Fibroblast of upper back skin (primary cell): ENCODE results near the gene PSD2.

Source experiments
- DNase-seq: peaks from one replicate; pipeline ENCODE4 v3.0.0-alpha.2; 2013

Gene PSD2

DNA sequence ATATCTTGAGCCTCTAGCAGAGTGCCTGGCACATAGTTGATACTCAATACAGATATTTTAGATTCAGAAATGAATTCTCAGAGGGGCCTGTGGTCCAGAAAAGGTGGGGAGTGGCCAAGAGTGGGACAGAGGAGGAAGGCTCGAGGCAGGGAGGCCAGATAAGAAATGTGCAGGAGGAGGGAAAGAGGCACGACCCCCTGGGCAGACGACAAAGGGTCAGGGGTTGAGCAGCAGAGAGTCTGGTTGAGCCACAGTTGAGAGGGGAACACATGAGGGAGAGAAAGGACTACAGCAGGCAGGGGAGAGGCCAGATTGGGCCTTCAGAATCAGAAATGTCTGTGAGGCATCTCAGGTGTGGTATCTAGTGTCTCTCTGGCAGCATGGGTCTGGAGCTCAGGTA, 89.1 kb downstream of the PSD2 start:
- no peak for DNase-seq

DNA sequence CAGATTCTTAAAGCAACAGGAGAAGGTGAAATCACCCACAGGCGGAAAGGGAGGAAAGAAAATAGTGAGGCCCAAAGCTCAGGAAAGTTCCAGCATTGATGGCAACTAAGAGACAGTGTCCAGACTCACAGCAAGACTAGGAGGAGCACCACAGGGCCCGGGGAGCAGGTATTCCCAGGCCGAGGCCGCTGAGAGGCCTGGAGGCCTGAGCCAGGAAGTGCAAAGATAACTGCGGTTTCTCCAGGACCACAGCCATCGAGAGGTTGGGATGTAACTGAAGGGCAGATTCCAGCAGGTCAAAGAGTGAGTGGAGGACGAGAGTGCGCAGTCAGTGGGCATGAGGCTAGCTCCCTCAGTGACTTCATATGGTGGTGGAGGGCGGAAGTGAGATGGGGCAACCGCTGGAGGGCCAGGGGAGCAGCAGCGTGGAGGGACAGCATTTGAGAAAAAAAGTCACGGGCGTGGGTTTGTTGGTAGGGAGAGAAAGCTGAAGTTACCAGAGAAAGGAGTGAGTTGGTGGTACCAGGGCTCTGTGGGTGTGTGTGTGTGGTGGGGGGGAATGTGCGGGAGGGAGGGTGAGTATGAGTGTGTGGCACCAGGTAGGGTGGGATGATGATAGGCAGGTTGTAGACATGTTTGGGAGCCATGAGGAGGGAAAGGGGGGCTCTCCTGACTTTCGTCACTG, 89.7 kb downstream of the PSD2 start:
- DNase-seq, result no peak

DNA sequence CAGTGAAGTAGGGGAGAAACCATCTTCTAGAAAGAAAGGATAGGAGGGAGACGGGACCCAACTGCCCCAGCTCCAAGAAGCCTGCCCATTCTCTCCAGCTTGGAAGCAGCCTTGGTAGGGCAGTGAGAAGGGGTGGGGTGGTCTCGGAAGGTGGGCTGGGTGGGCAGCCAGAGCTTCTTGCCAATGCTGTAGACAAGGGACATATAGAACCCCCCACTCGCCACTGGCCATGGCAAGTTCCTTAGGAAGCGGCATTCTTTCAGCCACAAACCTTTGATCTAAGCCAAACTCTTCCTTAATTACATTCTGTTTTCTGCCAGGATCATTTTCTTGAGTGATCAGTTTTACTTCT, 90.2 kb downstream of the PSD2 start:
- DNase-seq, result no peak

DNA sequence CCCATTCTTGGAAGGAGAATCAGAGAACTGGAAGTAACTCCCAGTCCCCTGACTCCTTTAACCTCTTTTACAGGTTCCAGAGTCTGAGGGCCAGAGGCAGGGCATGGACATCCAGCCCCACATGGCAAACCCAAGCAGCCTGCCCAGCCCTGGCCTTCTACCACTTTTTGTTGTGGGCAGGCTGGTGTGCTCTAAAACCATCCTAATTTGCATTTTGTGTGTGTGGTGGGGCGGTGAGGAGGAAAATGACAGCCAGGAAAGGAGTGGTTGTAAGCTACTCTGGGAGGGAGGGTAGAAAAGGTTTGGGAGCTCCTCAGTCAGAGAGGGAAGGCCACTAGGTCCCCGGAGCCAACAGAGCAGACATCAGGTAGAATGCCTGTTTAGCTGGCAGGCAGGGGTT, 90.6 kb downstream of the PSD2 start:
- DNase-seq, result no peak

GRCh38 chr5:139888370-139888769, 92.8 kb downstream of the PSD2 start:
- no peak for DNase-seq

- no peak for DNase-seq
Measured at GRCh38 chr5:139889410-139889809, 93.8 kb downstream of the PSD2 start.

DNA sequence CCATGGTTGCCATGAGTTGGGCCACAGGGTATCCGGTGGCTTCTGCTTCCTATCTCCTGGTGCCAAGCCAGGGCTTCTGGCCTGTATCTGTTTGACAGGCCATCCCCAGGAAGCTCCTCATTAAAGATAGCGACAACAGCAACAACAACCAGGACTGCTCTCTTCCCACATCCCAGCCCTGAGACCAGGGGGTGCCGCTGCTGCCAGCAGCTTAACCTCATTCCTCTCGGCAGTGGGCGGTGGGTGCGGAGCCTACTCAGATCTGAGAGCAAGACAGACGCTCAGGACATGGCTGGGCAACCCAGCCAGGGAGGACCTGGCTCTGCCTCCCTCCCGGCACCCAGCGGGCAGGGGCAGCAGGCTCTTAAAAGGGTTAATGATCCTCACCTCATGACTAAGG, 98.3 kb downstream of the PSD2 start:
- DNase-seq, result no peak
